Stimulated activated CD8-positive, alpha-beta memory T cell treated with anti-CD3 and anti-CD28 coated beads, Interleukin-12 subunit alpha, Interleukin-12 subunit beta, amount 100 ng/mL, for 24 hours (primary cell): ENCODE results near the gene SORL1-AS1.

Experiments
- DNase-seq: peaks from one replicate; pipeline ENCODE4 v3.0.0-alpha.2; 2020; ENCODE audit errors: extremely low read depth

SORL1-AS1 gene

GRCh38 chr11:121451986-121452608 is 670 bp downstream of the SORL1-AS1 start, which contains the start of gene SORL1:
Gene SORL1 (plus strand): TSS chr11:121452314. CDS start chr11:121452332, 18 bp downstream.
- peak; percentile 38 for DNase-seq

GRCh38 chr11:121451178-121451985 is 1.4 kb downstream of the SORL1-AS1 start:
- DNase-seq: no peak

- DNase-seq: no peak
Measured at GRCh38 chr11:121450401-121450800, 2.4 kb downstream of the SORL1-AS1 start.

GRCh38 chr11:121449626-121450025 is 3.1 kb downstream of the SORL1-AS1 start:
- no peak for DNase-seq

- DNase-seq: no peak
Measured at GRCh38 chr11:121449123-121449522, 3.6 kb downstream of the SORL1-AS1 start.

GRCh38 chr11:121448431-121448941 is 4.3 kb downstream of the SORL1-AS1 start:
- DNase-seq: no peak

GRCh38 chr11:121448011-121448410 is 4.8 kb downstream of the SORL1-AS1 start:
- no peak for DNase-seq

GRCh38 chr11:121446752-121447156 is 6.0 kb downstream of the SORL1-AS1 start:
- no peak for DNase-seq

- no peak for DNase-seq
Measured at GRCh38 chr11:121445071-121445768, 7.5 kb downstream of the SORL1-AS1 start.

- no peak for DNase-seq
Measured at GRCh38 chr11:121444526-121444925, 8.2 kb downstream of the SORL1-AS1 start.

- DNase-seq: no peak
Measured at GRCh38 chr11:121443688-121444275, 9.0 kb downstream of the SORL1-AS1 start.

- no peak for DNase-seq
Measured at GRCh38 chr11:121441521-121441920, 11.2 kb downstream of the SORL1-AS1 start.

- no peak for DNase-seq
Measured at GRCh38 chr11:121439759-121440158, 13.0 kb downstream of the SORL1-AS1 start.

GRCh38 chr11:121439337-121439736 is 13.4 kb downstream of the SORL1-AS1 start:
- DNase-seq: no peak

GRCh38 chr11:121437686-121438078 is 15.1 kb downstream of the SORL1-AS1 start:
- no peak for DNase-seq

GRCh38 chr11:121437018-121437685 is 15.6 kb downstream of the SORL1-AS1 start:
- DNase-seq: no peak

GRCh38 chr11:121435551-121436511 is 16.9 kb downstream of the SORL1-AS1 start:
- no peak for DNase-seq

GRCh38 chr11:121435132-121435531 is 17.6 kb downstream of the SORL1-AS1 start:
- DNase-seq: no peak

- no peak for DNase-seq
Measured at GRCh38 chr11:121431820-121432526, 20.8 kb downstream of the SORL1-AS1 start.

GRCh38 chr11:121429556-121429955 is 23.2 kb downstream of the SORL1-AS1 start:
- no peak for DNase-seq
